PC-9 (cell line): ENCODE data around the gene NDUFS7.

ENCODE experiments used
- EZH2 ChIP-seq: fragments of 200-600 bp; sonication (generic); IDR thresholded peaks from 2 replicates; pipeline ENCODE4 v1.8.0; 2017; ENCODE audit warnings: antibody characterized with exemption, low read depth
- TF ChIP-seq, protein P1 (sequence below): fragments of 200-600 bp; sonication (generic); conservative IDR thresholded peaks from 2 replicates; pipeline ENCODE4 v1.6.1; 2017; ENCODE audit warnings: mixed run types, antibody characterized with exemption, mild to moderate bottlenecking, moderate library complexity

DNA sequence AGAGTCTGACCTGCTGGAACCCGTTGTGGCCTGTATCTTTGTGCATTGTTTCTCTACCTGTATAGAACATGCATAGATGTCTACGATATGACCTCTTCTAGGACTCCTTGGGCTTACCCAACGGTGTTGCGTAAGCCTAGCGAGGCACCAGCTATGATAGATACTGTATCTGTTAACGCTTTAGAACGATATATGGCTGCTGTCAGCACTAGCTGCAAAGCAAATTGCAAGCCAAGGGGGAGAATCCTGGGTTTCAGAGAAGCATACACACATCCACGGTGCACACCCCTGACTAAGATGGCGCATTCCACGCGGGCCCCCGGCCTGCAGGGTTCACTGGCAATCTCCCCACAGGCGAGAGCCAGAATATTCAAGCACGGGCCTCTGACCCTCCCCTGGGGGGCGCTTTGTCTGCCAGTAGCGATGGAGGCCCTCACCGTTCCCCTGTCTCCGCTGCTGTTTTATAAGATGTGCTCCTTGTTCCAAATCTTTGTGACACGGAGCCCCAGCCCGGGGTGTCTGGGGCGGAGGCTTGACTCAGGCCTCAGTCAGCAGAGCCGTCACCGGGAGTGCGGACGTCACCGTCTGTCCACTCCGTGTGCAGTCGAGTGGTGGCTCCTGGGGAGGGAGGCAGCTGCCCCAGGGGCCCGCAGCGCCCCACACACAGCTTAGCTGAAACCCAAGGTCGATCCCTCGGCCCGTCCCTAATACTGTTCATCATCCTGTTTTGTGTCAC, 41.6 kb downstream of the NDUFS7 start:
- TF ChIP-seq, protein P1, sequence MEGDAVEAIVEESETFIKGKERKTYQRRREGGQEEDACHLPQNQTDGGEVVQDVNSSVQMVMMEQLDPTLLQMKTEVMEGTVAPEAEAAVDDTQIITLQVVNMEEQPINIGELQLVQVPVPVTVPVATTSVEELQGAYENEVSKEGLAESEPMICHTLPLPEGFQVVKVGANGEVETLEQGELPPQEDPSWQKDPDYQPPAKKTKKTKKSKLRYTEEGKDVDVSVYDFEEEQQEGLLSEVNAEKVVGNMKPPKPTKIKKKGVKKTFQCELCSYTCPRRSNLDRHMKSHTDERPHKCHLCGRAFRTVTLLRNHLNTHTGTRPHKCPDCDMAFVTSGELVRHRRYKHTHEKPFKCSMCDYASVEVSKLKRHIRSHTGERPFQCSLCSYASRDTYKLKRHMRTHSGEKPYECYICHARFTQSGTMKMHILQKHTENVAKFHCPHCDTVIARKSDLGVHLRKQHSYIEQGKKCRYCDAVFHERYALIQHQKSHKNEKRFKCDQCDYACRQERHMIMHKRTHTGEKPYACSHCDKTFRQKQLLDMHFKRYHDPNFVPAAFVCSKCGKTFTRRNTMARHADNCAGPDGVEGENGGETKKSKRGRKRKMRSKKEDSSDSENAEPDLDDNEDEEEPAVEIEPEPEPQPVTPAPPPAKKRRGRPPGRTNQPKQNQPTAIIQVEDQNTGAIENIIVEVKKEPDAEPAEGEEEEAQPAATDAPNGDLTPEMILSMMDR, result no peak
- no peak for TF ChIP-seq EZH2
